GM12864 (cell line): ENCODE results near the gene UNC13A.
"Not testable (repeated sequence)": the region's sequence is repeated elsewhere in the genome, so short reads cannot be mapped to it uniquely, and the experiment has no call there.

Experiments
- DNase-seq: peaks from one replicate; pipeline ENCODE4 v3.0.0-alpha.2; 2011; ENCODE audit warnings: low read depth
- H3K4me3 ChIP-seq: 2 replicates; pipeline ENCODE4 v1.5.1; 2011; ENCODE audit warnings: mild to moderate bottlenecking, low read depth, low read length, control low read depth
- TF ChIP-seq, protein P1 (sequence below): IDR thresholded peaks from 2 replicates; pipeline ENCODE4 v1.5.1; 2011; ENCODE audit warnings: low read depth, mild to moderate bottlenecking, moderate library complexity, low read length, control low read depth, inconsistent platforms; ENCODE audit errors: missing control alignments

The UNC13A gene

DNA sequence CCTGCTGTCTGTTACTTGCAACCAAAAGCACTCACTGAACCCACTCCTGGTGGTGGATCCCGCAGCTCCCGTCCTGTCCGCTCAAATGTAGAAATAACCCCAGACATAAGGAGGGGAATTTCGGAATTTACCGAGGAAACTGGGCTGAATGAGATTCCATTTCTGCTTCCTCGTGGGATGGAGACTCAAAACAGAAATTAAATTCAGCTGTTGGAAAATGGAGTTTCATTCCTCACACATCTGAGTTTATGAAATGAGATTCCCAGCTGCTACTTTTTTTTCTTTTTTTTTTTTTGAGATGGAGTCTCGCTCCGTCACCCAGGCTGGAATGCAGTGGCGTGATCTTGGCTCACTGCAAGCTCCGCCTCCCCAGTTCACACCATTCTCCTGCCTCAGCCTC lies 88.4 kb downstream of the UNC13A start:
- H3K4me3 ChIP-seq, result no peak overlapping the region
- TF ChIP-seq, protein P1, sequence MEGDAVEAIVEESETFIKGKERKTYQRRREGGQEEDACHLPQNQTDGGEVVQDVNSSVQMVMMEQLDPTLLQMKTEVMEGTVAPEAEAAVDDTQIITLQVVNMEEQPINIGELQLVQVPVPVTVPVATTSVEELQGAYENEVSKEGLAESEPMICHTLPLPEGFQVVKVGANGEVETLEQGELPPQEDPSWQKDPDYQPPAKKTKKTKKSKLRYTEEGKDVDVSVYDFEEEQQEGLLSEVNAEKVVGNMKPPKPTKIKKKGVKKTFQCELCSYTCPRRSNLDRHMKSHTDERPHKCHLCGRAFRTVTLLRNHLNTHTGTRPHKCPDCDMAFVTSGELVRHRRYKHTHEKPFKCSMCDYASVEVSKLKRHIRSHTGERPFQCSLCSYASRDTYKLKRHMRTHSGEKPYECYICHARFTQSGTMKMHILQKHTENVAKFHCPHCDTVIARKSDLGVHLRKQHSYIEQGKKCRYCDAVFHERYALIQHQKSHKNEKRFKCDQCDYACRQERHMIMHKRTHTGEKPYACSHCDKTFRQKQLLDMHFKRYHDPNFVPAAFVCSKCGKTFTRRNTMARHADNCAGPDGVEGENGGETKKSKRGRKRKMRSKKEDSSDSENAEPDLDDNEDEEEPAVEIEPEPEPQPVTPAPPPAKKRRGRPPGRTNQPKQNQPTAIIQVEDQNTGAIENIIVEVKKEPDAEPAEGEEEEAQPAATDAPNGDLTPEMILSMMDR, result no peak
- DNase-seq, result no peak

DNA sequence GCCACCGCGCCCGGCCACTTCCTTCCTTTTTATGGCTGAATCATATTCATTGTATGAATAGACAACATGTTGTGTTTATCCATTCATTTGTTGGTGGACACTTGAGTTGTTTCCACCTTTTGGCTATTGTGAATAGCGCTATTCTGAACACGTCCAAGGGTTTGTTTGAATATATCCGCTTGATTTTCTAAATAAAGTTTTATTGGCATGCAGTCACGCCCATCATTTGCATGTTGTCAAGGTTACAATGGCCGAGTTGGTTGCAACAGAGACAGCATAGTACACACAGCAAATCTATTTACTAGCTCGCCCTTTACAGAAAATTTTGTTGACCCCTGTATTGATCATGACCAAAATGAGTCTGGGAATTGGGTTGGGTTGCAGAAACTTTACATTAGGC lies 89.2 kb downstream of the UNC13A start:
- H3K4me3 ChIP-seq, result no peak overlapping the region
- TF ChIP-seq, protein P1, result no peak
- DNase-seq, result no peak

DNA sequence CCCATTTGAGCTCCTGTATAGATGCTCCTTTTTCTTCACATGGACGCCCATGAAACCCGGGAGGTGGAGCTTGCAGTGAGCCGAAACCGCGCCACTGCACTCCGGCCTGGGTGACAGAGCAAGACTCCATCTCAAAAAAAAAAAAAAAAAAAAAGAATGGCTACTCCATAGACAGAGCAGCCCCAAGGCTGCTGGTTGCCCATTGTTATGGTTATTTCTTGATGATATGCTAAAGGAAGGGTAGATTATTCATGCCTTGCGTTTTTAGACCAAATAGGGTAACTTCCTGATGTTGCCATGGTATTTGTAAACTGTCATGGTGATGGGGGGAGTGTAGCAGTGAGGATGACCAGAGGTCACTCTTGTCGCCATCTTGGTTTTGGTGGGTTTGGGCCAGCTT lies 90.1 kb downstream of the UNC13A start:
- H3K4me3 ChIP-seq, result not testable (repeated sequence)

DNA sequence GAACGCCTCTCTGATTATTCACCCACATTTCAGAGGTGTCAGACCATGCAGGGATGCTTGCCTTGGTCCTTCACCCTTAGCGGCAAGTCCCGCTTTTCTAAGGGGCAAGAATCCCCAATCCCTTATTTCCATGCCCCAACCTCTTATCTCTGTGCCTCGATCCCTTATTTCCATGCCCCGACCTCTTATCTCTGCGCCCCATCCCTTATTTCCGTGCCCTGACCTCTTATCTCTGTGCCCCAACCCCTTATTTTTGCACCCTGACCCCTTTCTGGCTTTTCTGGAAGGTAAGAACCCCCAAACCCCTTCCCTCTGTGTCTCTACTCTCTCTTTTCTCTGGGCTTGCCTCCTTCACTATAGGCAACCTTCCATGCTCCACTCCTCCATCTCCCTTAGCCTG lies 93.9 kb downstream of the UNC13A start:
- not testable (repeated sequence) for DNase-seq, H3K4me3 ChIP-seq

More for the DNA sequence above, 90.1 kb downstream of the UNC13A start:
- not testable (repeated sequence) for DNase-seq

DNA sequence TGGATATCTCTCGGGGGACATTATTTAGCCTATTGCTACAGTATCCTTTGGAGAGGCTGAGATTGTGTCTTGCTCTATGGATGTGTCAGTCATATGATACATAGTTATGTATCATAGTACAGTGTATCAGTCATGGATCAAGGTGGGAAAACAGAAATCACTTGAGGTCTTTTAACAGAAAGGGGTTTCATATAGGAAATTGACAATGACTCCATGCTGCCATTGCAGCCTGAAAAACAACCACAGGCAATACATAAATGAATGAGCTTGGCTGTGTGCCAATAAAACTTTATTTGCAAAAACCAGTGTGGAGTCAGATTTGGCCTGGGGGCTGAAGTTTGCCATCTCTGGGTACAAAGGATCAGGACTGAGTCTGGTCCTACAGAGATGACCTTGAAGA lies 97.3 kb downstream of the UNC13A start:
- H3K4me3 ChIP-seq, result no peak overlapping the region
- TF ChIP-seq, protein P1, result no peak
- DNase-seq, result no peak

DNA sequence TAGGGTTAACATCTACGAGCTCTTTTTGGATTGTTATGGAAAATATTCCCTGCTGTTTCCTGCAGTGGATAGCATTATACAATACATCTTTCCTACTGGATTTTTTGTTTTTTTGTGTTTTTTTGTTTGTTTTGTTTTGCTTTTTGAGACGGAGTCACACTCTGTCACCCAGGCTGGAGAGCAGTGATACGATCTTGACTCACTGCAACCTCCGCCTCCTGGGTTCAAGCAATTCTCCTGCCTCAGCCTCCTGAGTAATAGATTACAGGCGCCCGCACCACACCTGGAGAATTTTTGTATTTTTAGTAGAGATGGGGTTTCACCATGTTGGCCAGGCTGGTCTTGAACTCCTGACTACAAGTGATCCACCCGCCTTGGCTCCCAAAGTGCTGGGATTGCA lies 102.8 kb downstream of the UNC13A start:
- DNase-seq, H3K4me3 ChIP-seq: not testable (repeated sequence)

DNA sequence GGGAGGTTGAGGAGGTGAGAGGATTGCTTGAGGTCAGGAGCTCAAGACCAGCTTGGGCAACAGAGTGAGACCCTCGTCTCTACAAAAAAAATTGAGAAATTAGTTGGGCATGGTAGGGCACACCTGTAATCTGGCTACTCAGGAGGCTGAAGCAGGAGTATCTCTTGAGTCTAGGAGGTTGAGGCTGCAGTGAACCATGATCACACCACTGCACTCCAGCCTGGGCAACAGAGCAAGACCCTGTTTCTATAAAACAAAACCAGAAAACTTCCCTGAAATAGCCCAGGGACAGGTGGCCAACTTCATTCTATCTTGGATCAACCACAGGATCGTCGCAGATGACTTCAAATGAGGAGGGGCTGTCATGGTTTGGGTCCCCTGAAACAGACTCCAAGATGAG lies 104.0 kb downstream of the UNC13A start:
- TF ChIP-seq, protein P1, result no peak
- H3K4me3 ChIP-seq, result no peak overlapping the region
- no peak for DNase-seq

DNA sequence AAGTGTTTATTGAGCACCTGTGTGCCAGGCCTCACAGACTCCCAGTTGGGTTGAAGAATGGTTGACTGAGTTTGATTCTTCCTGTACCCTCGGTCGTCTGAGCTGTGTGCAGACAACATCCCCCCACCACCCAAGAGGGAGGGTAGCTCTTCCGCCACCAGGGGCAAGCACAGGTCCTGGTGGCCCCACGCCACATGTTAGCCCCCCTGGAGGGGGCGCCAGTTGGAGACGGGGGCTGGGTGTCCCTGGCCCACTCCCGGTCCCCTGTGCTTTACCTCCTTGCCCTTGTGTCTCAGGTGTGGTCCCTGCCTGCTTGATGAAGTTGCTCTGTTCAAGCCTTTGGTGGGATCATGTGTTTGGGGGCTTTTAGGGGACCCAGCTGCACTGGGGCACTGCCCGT lies 105.5 kb downstream of the UNC13A start:
- TF ChIP-seq, protein P1, result no peak
- no peak overlapping the region for H3K4me3 ChIP-seq
- no peak for DNase-seq

DNA sequence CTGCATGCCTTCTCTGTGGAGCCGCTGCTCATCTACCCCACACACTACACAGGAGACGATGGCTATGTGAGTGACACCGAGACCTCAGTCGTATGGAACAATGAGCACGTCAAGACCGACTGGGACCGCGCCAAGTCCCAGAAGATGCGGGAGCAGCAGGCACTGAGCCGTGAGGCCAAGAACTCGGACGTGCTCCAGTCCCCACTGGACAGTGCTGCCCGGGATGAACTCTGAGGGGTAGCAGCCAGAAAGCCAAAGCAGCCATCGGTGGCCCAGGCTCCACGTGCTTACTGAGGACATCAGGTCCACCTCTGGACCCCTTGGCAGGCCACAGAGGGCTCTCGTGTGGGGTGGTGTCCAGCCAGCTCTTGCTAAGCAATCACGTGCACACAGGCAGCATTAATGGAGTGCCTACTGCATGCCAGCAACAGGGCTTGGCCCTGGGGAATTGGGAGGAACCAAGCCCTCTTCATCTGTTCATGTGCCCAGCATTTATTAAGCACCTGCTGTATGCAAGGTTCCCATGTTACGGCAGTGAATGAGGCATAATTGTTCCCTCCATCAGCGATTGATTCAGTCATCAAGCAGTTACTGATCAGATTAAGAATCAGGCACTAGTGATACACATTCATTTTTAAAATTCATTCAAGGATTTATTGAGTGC lies 106.8 kb downstream of the UNC13A start:
- no peak overlapping the region for H3K4me3 ChIP-seq
- no peak for DNase-seq
- TF ChIP-seq, protein P1, result no peak
